H9 (cell line): Measurements from ENCODE around the gene MUC5B. TPM values are rescaled to one million over a fixed set of nuclear protein-coding genes. Genes with fewer than 3 reads are reported as not detected.
A peak's percentile ranks its signal among the peaks of the same experiment; 100 is the strongest.

Source experiments
- DNase-seq: peaks from one replicate; pipeline ENCODE4 v3.0.0-alpha.2; 2017
- H2AFZ ChIP-seq: one replicate; pipeline ENCODE4 v1.6.1; 2013; ENCODE audit warnings: mild to moderate bottlenecking, low read length, control low read depth, moderate library complexity
- H2AK5ac ChIP-seq: 2 replicates; pipeline ENCODE4 v1.6.1; 2013; ENCODE audit warnings: low read length, control low read depth, mixed read lengths; ENCODE audit not compliant: insufficient read length
- H2BK120ac ChIP-seq: one replicate; pipeline ENCODE4 v1.6.1; 2013; ENCODE audit warnings: low read depth, mild to moderate bottlenecking, low read length, control low read depth, inconsistent platforms; ENCODE audit not compliant: poor library complexity, severe bottlenecking
- H2BK12ac ChIP-seq: 2 replicates; pipeline ENCODE4 v1.6.1; 2013; ENCODE audit warnings: low read length, control low read depth, mixed read lengths, low read depth; ENCODE audit not compliant: insufficient read length
- H2BK15ac ChIP-seq: 2 replicates; pipeline ENCODE4 v1.6.1; 2013; ENCODE audit warnings: low read depth, low read length, control low read depth
- H2BK20ac ChIP-seq: one replicate; pipeline ENCODE4 v1.6.1; 2013; ENCODE audit warnings: low read depth, mild to moderate bottlenecking, low read length, control low read depth, inconsistent platforms; ENCODE audit not compliant: poor library complexity, severe bottlenecking
- H2BK5ac ChIP-seq: 2 replicates; pipeline ENCODE4 v1.6.1; 2013; ENCODE audit warnings: low read length, control low read depth, mixed read lengths; ENCODE audit not compliant: insufficient read length
- H3K14ac ChIP-seq: 2 replicates; pipeline ENCODE4 v1.6.1; 2013; ENCODE audit warnings: low read length, control low read depth; ENCODE audit not compliant: insufficient read depth
- H3K18ac ChIP-seq: 2 replicates; pipeline ENCODE4 v1.6.1; 2013; ENCODE audit warnings: low read depth, mild to moderate bottlenecking, mixed read lengths, low read length, control low read depth; ENCODE audit not compliant: insufficient read length
- H3K23ac ChIP-seq: 2 replicates; pipeline ENCODE4 v1.6.1; 2013; ENCODE audit warnings: low read length, control low read depth, mixed read lengths, low read depth; ENCODE audit not compliant: insufficient read length
- H3K23me2 ChIP-seq: 2 replicates; pipeline ENCODE4 v1.6.1; 2013; ENCODE audit warnings: low read depth, mild to moderate bottlenecking, mixed read lengths, low read length, control low read depth; ENCODE audit not compliant: insufficient read length, poor library complexity, severe bottlenecking
- H3K27ac ChIP-seq: 2 replicates; pipeline ENCODE4 v1.5.1; 2013; ENCODE audit warnings: low read length, control low read depth, mixed read lengths, low read depth; ENCODE audit not compliant: insufficient read length
- H3K27me3 ChIP-seq: 2 replicates; pipeline ENCODE4 v1.6.1; 2013; ENCODE audit warnings: low read length, control low read depth, inconsistent platforms; ENCODE audit not compliant: insufficient read depth
- H3K4ac ChIP-seq: 2 replicates; pipeline ENCODE4 v1.6.1; 2013; ENCODE audit warnings: low read depth, mild to moderate bottlenecking, control low read depth, inconsistent platforms, low read length, moderate library complexity
- H3K4me1 ChIP-seq: 2 replicates; pipeline ENCODE4 v1.6.1; 2013; ENCODE audit warnings: low read length, control low read depth, inconsistent platforms; ENCODE audit not compliant: insufficient read depth
- H3K4me2 ChIP-seq: 2 replicates; pipeline ENCODE4 v1.6.1; 2013; ENCODE audit warnings: low read length, control low read depth, mixed read lengths; ENCODE audit not compliant: insufficient read length, insufficient read depth
- H3K56ac ChIP-seq: 2 replicates; pipeline ENCODE4 v1.6.1; 2013; ENCODE audit warnings: low read depth, mild to moderate bottlenecking, mixed read lengths, low read length, control low read depth; ENCODE audit not compliant: insufficient read length
- H3K79me1 ChIP-seq: 2 replicates; pipeline ENCODE4 v1.6.1; 2013; ENCODE audit warnings: low read depth, mild to moderate bottlenecking, moderate library complexity, low read length, control low read depth, inconsistent platforms; ENCODE audit not compliant: insufficient read depth, poor library complexity, severe bottlenecking
- H3K79me2 ChIP-seq: 2 replicates; pipeline ENCODE4 v1.6.1; 2013; ENCODE audit warnings: low read length, control low read depth, inconsistent platforms; ENCODE audit not compliant: insufficient read depth
- H3K9ac ChIP-seq: 2 replicates; pipeline ENCODE4 v1.6.1; 2013; ENCODE audit warnings: low read length, control low read depth, mixed read lengths; ENCODE audit not compliant: insufficient read length; ENCODE audit errors: extremely low read depth
- H3K9me3 ChIP-seq: one replicate; pipeline ENCODE4 v1.6.1; 2013; ENCODE audit warnings: low read depth, low read length, inconsistent platforms; ENCODE audit not compliant: control insufficient read depth
- H3T11ph ChIP-seq: one replicate; pipeline ENCODE4 v1.6.1; 2013; ENCODE audit warnings: mild to moderate bottlenecking, low read length, control low read depth, inconsistent platforms
- H4K20me1 ChIP-seq: one replicate; pipeline ENCODE4 v1.6.1; 2013; ENCODE audit not compliant: control insufficient read depth, insufficient read length, insufficient read depth
- H4K5ac ChIP-seq: 2 replicates; pipeline ENCODE4 v1.6.1; 2013; ENCODE audit warnings: low read depth, mild to moderate bottlenecking, mixed read lengths, low read length, control low read depth; ENCODE audit not compliant: insufficient read length
- H4K8ac ChIP-seq: replicated peaks from 2 replicates; pipeline ENCODE4 v1.6.1; 2013; ENCODE audit warnings: low read length, control low read depth, mixed read lengths, low read depth; ENCODE audit not compliant: insufficient read length
- H4K91ac ChIP-seq: 2 replicates; pipeline ENCODE4 v1.6.1; 2013; ENCODE audit warnings: low read depth, mild to moderate bottlenecking, moderate library complexity, mixed read lengths, low read length, control low read depth; ENCODE audit not compliant: insufficient read length
- H3K27ac Mint-ChIP-seq, 3 experiments: 2 replicates in 2 of 3; 3 replicates in 1 of 3; pipeline ENCODE4 v1.8.0; 2020 to 2021; ENCODE audit warnings: mixed read lengths in 3 of 3, mild to moderate bottlenecking in 1 of 3, moderate library complexity in 1 of 3
- H3K27me3 Mint-ChIP-seq: 2 replicates; pipeline ENCODE4 v1.8.0; 2021; ENCODE audit warnings: low read depth, mild to moderate bottlenecking, moderate library complexity, mixed read lengths
- H3K36me3 Mint-ChIP-seq, 3 experiments: 2 replicates in 2 of 3; 3 replicates in 1 of 3; pipeline ENCODE4 v1.8.0; 2020 to 2021; ENCODE audit warnings: low read depth in 3 of 3, mixed read lengths in 3 of 3; ENCODE audit not compliant: insufficient read depth in 1 of 3
- H3K4me1 Mint-ChIP-seq, 2 experiments: 2 replicates each; pipeline ENCODE4 v1.8.0; 2020; ENCODE audit warnings: mixed read lengths in 2 of 2
- H3K4me3 Mint-ChIP-seq, 2 experiments: 2 replicates in 1 of 2; 3 replicates in 1 of 2; pipeline ENCODE4 v1.8.0; 2020 to 2021; ENCODE audit warnings: mild to moderate bottlenecking in 2 of 2, mixed read lengths in 2 of 2, moderate library complexity in 1 of 2
- H3K9me3 Mint-ChIP-seq, 2 experiments: 2 replicates in 1 of 2; 3 replicates in 1 of 2; pipeline ENCODE4 v1.8.0; 2020; ENCODE audit warnings: mild to moderate bottlenecking in 2 of 2, mixed read lengths in 2 of 2, moderate library complexity in 1 of 2
- CTCF ChIP-seq: fragments of 200-600 bp; sonication (generic); conservative IDR thresholded peaks from 3 replicates; pipeline ENCODE4 v1.8.0; 2021; ENCODE audit warnings: antibody characterized with exemption, mild to moderate bottlenecking
- WGBS: extraction: QIAGEN DNeasy Blood & Tissue Kit; methylation state at CpG from one replicate; pipeline ENCODE4 v1.1.7; 2013; ENCODE audit warnings: missing lambda C conversion rate, low lambda C conversion rate, mixed read lengths; ENCODE audit not compliant: insufficient read length; ENCODE audit errors: extremely low coverage; 5-methylcytosine and 5-hydroxymethylcytosine counted together
- total RNA-seq: library from RNA; stranded (reverse); gene quantifications from 2 replicates; pipeline ENCODE4 v1.2.1, GENCODE V29; 2021

MUC5B gene
- total RNA-seq, 1 experiment from 2014 or later: not detected

- Histone ChIP-seq H3K56ac (no peak overlapping the region), H4K5ac (no peak overlapping the region), H3K9ac (no peak overlapping the region), H2AK5ac (no peak overlapping the region), H3K23ac (no peak overlapping the region), H3K9me3 (no peaks in the 10 kb centered on the region), H4K91ac (peak overlapping the region; percentile 67), H3K79me1 (no peaks in the 10 kb centered on the region), H3K4ac (peak overlapping the region; percentile 54; the same call in 1 of the 2 replicates), H3K4me2 (peak overlapping the region; percentile 39), H2BK5ac (no peak overlapping the region), H2AFZ (no peak overlapping the region), H4K20me1 (no peaks in the 10 kb centered on the region), H3K27ac (no peak overlapping the region), H2BK120ac (no peak overlapping the region), H3K4me1 (no peaks in the 10 kb centered on the region), H2BK20ac (no peak overlapping the region), H3T11ph (no peak overlapping the region), H3K18ac (peak overlapping the region; percentile 41), H3K14ac (peak overlapping the region; percentile 78), H3K27me3 (no peaks in the 10 kb centered on the region), H3K79me2 (no peaks in the 10 kb centered on the region), H3K23me2 (no peaks in the 10 kb centered on the region), H2BK15ac (no peak overlapping the region), H2BK12ac (peak overlapping the region; percentile 36), H4K8ac (no peak overlapping the region)
- peak overlapping the region; percentile 51 to 68 for H3K4me3 Mint-ChIP-seq
- no peak for TF ChIP-seq CTCF
- H3K4me1 Mint-ChIP-seq: peaks cover 2 to 19% of the 10 kb centered on the region in 2 experiments
- H3K27ac Mint-ChIP-seq: peak overlapping the region in 2 of 3 experiments; percentile 8 to 77; a peak in 2 of 7 replicates
- WGBS: no CpG with 5 or more reads among the region's 31 CpGs
- peak; percentile 95 for DNase-seq
- H3K36me3 Mint-ChIP-seq: peaks cover 11 to 13% (median 12%) of the 10 kb centered on the region in 3 experiments
- H3K27me3 Mint-ChIP-seq: peaks cover 5% of the 10 kb centered on the region; the same call in 1 of the 2 replicates
- H3K9me3 Mint-ChIP-seq: peaks cover 19 to 23% of the 10 kb centered on the region in 2 experiments
Measured at GRCh38 chr11:1262172-1263006, 39.5 kb downstream of the MUC5B start.
